Measurements from ENCODE around the gene PLEKHG4B.

- TF ChIP-seq CTCF (conservative IDR thresholded peaks at IDR 0.05; ENCODE audit: low read depth, low read length) (no peak), POLR2A (IDR thresholded peaks at IDR 0.05; ENCODE audit: low read depth, low read length) (no peak), MAFK (IDR thresholded peaks at IDR 0.05; ENCODE audit: low read depth, low read length) (no peak), MXI1 (IDR thresholded peaks at IDR 0.05; ENCODE audit: borderline replicate concordance, low read depth, low read length) (no peak), BHLHE40 (IDR thresholded peaks at IDR 0.05; ENCODE audit: low read depth, low read length) (no peak), SMC3 (IDR thresholded peaks at IDR 0.05; ENCODE audit: low read depth, low read length) (no peak), USF2 (IDR thresholded peaks at IDR 0.05; ENCODE audit: low read depth, low read length) (no peak)
Measured at GRCh38 chr5:192970-193831, 101.2 kb downstream of the PLEKHG4B start.

Data from IMR-90 (cell line).